GM20000 (cell line): ENCODE results near the gene CHCHD3.

Experiments
- DNase-seq: peaks from one replicate; pipeline ENCODE4 v3.0.0; 2012; ENCODE audit warnings: low spot score
- TF ChIP-seq, protein P1 (sequence below): IDR thresholded peaks from 2 replicates; pipeline ENCODE4 v1.5.1; 2012; ENCODE audit warnings: mild to moderate bottlenecking, control low read depth; ENCODE audit errors: extremely low read depth, missing control alignments

CHCHD3 gene

DNA sequence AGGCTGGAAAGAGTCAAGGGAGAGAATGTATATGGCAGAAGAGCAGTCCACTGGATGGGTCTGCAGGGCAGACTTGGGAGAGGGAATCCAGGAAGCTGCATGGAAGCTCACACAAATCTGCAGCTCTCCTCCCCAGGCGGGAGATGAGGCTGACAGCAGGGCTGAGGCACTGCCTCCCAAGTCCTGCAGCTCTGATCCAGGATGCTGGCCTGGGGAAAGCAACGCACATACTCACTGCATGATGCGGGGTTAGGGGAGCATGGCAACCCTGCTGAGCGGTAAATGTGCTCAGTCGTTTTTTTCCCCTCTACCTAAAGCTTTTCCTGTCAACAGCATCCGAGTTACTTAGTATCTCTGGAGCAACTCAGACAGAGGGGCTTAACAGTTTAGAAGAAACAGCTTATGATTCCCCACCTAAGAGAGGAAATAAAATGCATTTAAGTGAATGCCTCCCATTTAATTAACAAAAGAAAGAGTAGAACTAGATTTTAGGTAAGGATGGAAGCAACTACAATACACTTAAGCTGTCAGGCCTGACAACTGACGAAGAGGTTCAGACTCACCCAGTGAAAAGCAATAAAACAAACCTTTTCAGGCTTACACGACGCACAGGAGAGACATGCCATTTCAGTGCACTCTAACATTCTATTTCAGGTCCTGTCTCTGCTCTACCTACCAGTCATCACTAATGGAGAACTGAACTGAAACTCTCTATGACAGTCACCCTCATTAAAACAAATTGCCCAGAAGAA, 37.0 kb downstream of the CHCHD3 start:
- no peak for DNase-seq
- TF ChIP-seq, protein P1, sequence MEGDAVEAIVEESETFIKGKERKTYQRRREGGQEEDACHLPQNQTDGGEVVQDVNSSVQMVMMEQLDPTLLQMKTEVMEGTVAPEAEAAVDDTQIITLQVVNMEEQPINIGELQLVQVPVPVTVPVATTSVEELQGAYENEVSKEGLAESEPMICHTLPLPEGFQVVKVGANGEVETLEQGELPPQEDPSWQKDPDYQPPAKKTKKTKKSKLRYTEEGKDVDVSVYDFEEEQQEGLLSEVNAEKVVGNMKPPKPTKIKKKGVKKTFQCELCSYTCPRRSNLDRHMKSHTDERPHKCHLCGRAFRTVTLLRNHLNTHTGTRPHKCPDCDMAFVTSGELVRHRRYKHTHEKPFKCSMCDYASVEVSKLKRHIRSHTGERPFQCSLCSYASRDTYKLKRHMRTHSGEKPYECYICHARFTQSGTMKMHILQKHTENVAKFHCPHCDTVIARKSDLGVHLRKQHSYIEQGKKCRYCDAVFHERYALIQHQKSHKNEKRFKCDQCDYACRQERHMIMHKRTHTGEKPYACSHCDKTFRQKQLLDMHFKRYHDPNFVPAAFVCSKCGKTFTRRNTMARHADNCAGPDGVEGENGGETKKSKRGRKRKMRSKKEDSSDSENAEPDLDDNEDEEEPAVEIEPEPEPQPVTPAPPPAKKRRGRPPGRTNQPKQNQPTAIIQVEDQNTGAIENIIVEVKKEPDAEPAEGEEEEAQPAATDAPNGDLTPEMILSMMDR, result no peak

DNA sequence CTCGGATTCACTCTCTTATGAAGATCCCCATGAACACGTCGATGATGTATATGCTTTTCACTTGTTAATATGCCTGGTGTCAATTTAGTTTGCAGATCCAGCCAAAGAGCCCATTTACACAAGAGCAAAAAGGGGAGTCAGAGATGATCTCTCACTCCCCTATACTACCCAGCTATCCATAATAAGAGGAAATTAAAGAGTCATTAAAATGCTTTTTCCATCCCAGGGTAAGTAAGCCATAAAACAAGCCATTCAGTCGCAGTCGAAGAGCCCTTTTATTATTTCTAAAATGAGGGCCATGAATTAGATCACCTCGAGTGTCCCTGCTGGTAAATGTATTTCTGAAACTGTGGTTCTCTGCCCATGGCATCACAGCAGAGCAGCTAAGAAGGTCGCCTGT, 41.2 kb downstream of the CHCHD3 start:
- no peak for DNase-seq
- TF ChIP-seq, protein P1, result no peak

DNA sequence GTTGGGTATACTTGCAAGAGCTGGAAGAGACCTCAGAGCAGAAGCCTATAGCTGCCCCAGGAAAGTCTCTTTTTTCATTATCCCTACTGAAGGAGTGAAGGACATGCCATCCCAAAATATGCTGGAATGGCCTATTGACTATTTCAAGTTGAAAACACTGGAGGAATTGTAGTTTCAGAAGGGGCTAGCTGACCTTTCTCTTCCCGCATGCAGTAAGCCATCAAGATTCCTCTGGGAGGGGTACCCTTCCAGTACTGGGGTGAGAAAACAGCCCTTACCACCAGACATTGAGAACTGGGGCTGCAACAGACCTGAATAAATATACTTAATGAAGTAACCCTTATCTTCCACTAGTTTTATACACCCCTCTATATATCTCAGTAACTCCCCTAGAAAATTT, 41.7 kb downstream of the CHCHD3 start:
- no peak for DNase-seq
- TF ChIP-seq, protein P1, result no peak

DNA sequence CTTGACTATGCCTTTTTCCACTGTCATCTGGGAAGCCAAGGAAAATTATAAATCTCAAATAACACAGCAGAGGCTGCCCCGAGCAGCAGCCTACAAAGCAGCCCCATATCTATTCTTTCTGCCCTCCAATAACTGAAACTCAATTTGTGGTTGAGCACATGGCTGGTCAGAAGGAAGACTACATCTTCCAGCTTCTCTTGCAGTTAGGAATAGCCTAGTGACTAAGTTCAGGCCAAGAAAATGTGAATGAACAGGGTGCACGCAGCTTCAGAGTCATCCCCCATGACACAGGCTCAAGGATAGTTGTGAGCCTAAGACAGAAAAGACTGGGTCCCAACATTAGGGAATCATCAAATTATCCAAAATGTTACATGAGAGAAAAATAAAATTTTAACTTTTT, 42.3 kb downstream of the CHCHD3 start:
- TF ChIP-seq, protein P1, result no peak
- no peak for DNase-seq

DNA sequence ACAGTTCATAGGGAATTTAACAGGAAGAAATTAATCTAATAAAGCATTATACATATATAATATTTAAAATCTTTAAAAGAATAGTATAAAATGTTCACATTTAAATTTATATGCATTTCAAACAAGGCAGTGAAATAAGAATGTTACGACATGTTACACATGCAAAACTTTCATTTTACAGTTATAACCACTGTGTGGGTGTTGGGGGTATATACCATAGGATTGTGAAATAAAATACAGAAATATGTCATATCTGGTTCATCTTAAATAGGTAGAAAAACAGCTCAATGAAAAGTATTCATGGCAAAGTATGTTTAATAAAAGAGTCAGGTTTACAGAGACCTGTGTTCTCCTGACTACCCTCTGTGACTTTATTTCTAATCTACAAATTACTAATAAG, 45.6 kb downstream of the CHCHD3 start:
- DNase-seq, result no peak
- TF ChIP-seq, protein P1, result no peak

DNA sequence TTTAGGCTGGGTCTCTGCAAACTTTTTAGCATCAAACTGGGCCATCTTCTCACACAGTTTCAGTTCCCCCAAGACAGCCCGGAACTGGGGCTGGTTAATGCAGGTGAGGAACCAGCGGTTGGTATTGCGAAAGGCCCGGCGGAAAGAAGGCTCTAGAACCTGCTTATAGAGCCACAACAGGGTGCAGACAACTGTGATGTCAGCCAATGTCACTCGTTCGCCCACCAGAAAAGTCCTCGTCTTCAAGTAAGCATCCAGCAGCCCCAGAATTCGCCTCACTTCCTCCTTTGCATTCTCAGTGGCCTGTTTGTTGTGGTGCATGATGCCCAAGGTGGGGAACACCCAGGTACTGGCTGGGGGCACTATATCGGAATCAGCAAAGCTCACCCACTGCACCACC, 46.6 kb downstream of the CHCHD3 start:
- peak; percentile 17 for DNase-seq

DNA sequence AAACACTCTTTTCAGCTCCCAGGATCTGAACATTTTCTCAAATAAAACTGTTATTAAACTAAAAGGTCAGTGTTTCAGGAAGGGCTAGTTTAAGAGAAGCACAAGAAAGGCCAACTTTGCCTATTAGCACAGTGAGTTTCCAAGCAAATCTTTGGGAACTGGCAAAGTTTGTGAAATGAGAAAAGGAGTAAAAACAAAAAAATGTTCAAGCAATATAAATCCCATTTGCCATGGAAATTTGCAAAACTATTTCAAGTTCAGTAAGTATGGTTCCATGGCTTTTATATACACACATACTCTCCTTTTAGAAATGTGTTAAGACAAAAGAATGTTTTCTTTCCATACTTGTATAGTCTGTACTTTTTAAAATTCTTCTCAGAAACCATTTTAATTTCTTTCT, 51.5 kb downstream of the CHCHD3 start:
- TF ChIP-seq, protein P1, result no peak
- no peak for DNase-seq

DNA sequence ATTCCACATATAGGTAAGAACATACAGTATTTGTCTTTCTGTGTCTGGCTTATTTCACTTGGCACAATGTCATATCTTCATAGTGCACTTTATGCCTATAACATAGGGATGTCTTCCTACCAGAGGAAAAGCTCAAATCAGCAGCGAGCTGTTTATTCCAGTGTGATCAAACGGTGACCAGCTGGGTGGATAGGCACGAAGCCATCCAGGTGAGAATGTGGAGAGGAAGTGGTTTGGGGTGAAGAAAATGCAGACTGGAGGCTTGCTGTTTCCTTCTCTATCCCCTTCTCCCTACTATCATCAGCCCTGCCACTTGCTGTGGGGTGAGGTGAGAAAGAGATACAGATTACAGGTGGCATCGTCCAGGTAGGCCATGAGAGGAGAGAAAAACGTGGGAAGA, 52.4 kb downstream of the CHCHD3 start:
- TF ChIP-seq, protein P1, result no peak
- DNase-seq, result no peak
